Placental epithelial cell (primary cell): Measurements from ENCODE around the gene CCL14. TPM values are rescaled to one million over a fixed set of nuclear protein-coding genes. Genes with fewer than 3 reads are reported as not detected.

Experiments
- total RNA-seq: library from RNA; depleted of rRNA; stranded (reverse); fragments of >200 nt; gene quantifications from 2 replicates; pipeline ENCODE4 v1.2.3, GENCODE V29; 2012

Gene CCL14
- total RNA-seq: not detected in 2 replicates

GRCh38 chr17:35986643-35987042 lies at the start of gene CCL14:
CCL14 (minus strand) TSS chr17:35986729; CDS start chr17:35986649, 80 bp downstream.

GRCh38 chr17:36017799-36018198 lies 31.3 kb upstream of the CCL14 start, which contains the start of gene CCL23:
CCL23 (minus strand) TSS chr17:36017972; CDS start chr17:36017897, 75 bp downstream.

DNA sequence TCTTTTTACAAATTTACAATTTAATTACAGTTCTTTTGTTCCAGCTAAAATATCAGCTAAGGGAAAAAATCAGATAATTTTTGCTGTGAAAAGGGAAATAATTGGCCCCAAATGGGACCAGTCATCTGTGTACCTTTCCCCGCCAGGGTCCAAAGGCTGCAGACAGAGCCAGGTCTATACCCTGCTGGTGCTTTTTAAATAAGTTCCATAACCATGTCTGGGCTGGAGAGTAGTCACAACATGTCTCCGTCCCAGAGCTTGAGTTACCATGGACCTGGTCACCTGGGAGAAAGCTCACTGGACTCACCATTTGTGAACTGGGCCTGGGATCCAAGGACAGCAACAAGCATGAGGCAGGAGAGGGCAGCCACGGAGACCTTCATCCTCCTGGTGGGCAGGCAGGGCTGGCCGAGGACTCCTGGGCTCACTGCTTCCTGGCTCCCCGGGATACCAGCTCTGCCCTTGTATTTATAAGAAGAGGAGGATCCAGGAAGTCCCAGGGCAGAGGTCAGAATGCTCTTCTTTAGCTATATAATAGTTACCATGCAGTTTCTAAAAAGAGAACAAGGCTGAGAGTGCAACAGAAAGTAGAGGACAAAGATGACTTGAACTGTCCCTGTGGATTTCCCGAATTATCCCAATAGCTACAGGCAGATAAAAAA lies 14.7 kb upstream of the CCL14 start, which contains the start of gene CCL15:
TSS of gene CCL15 (minus strand) at position 444 of the 662 bp plus-strand sequence. CDS start at position 383, 61 bp downstream.

GRCh38 chr17:35981246-35981645 lies 5.3 kb downstream of the CCL14 start, which contains the start of gene CCL16:
CCL16 (minus strand) TSS chr17:35981497; CDS start chr17:35981420, 77 bp downstream.

DNA sequence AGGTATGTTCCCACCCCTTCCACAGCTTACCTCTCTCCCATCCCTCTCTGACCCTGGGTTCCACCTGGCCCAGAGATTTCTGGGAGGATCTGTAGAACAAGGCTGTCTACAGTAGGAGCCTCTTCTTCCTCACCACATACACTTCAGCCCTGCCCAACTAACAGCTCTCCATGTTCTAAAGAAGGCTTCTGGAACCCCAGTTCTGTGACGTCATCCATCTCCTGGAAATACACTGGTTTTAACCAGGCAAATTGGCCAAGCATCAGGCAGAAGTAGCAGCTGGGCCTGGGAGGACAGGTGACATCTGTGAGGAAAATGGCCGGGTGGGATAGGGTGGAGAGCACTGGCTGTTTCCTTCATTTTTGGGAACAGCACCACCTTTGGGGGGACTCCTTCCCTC lies 43.0 kb downstream of the CCL14 start, which contains the start of gene LYZL6:
TSS of gene LYZL6 (minus strand) at position 177 of the 400 bp plus-strand sequence. CDS start 4,357 bp downstream, outside the sequence.

Other genes starting within 250 kb of the CCL14 start
- gene GAS2L2, start 233.5 kb downstream of the CCL14 start, total RNA-seq: not detected in 2 replicates
- gene C17orf50, start 225.8 kb downstream of the CCL14 start, total RNA-seq: not detected in 2 replicates
- gene MMP28, start 191.1 kb downstream of the CCL14 start, total RNA-seq: 0.79 and 2.7 TPM in 2 replicates
- 36.5 and 57.6 TPM in 2 replicates for gene TAF15, start 177.2 kb downstream of the CCL14 start, total RNA-seq
- not detected in 2 replicates for gene HEATR9, start 117.8 kb downstream of the CCL14 start, total RNA-seq
- not detected in 2 replicates for gene CCL5, start 106.4 kb downstream of the CCL14 start, total RNA-seq
- gene RDM1, start 56.0 kb downstream of the CCL14 start, total RNA-seq: under 0.01 and 0.43 TPM in 2 replicates
- gene LYZL6, start 43.0 kb downstream of the CCL14 start, total RNA-seq: not detected in 2 replicates
- gene CCL16, start 5.2 kb downstream of the CCL14 start, total RNA-seq: not detected in 2 replicates
- gene CCL15, start 14.8 kb upstream of the CCL14 start, total RNA-seq: not detected in 2 replicates
- not detected in 2 replicates for gene CCL23, start 31.2 kb upstream of the CCL14 start, total RNA-seq
- not detected in 2 replicates for gene CCL18, start 77.5 kb upstream of the CCL14 start, total RNA-seq
- not detected in 2 replicates for gene CCL3, start 103.4 kb upstream of the CCL14 start, total RNA-seq
- not detected in 2 replicates for gene CCL4, start 117.1 kb upstream of the CCL14 start, total RNA-seq
- gene TBC1D3B, start 189.9 kb upstream of the CCL14 start, total RNA-seq: 1.2 and 5.9 TPM in 2 replicates
- not detected in 2 replicates for gene CCL3L1, start 210.0 kb upstream of the CCL14 start, total RNA-seq
- gene CCL4L2, start 224.3 kb upstream of the CCL14 start, total RNA-seq: not detected in 2 replicates